Amniotic epithelial cell (primary cell): ENCODE data around the gene ACTG1.

Experiments
- DNase-seq: peaks from one replicate; pipeline ENCODE4 v3.0.0-alpha.2; 2010; ENCODE audit warnings: low read depth

ACTG1 gene

DNA sequence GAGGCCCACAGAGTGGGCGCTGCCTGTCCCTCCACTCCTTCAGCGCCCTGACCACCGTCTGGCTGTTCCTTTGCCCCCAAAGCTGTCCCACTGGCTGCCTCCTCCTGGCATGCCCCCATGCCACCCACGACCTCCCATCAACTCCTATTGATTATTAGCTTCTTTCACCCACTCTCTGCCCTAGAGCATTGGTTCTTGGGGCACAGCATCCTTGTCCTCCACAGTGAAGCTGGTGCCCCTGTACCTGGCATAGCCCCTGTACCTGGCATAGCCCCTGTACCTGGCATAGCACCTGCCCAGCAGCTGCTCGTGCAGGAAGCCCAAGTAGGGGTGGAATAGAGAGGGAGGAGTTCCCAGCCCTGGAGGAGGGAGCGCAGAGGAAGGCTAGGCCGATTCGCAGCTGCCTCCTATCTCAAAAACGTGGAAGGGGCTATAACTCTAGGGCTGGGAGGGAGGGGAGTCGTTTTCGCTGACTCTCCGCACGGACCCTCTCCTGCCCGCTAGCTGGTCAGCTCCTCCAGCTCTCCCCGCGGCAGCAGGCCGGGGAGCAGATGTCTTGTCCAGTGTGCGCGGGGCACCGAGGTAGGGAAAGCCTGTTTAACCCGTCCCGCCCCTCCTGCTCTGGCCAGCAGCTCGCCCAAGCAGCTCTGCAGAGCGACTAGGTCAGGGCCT is 5.7 kb upstream of the ACTG1 start:
- DNase-seq = no peak

DNA sequence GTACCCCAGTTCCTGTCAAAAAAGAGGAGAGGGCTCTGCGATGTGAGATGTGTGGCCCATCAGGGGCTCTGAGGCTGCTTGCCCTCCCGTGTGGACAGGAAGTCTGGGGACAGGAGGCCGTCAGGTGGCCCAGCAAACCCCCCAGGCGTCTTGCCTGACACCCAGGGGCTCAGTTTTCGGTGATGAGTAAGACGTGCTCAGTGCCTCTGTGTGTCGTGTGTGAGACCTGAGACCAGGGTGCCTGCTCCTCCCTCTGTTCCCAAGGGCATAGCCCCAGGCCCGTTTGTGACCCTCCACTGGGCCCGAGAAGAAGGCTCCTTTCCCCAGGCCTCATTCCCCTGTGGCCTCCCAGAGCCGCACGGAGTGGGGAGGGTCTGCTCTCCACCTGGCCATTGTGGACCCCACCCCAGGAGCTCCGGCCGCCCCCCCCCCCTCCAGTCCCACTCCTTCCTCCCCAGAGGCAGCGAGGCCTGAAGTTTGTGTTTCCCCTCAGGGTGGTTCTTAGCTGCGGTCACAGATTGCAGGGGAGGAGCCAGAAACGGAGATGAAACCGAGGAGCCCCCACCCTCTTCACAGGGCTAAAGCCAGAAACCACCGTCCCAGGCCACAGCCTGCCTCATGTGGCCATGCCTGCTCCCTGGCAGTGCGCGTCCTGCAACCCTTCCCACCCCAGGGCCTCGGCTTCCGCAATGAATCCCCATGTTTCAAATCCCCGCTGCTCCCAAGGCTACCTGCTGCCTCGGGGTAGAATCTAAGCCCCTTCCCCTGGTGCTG is 4.9 kb upstream of the ACTG1 start:
- no peak for DNase-seq

DNA sequence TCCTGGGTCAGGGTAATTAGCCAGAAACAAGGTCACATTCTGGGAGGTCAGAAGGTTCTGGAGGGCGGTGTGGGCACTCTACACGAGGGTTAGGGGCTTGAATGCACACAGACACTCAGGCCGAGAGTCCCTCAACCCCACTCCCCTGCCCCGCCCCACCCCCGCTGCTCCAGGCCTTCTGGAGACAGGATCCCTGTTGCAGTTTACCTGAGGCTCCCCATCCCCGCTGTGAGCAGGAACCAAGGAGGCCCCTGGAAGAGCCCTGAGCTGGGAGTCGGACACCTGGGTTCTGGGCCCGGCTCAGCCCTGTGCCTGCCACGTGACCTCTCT is 4.4 kb upstream of the ACTG1 start:
- DNase-seq = no peak

DNA sequence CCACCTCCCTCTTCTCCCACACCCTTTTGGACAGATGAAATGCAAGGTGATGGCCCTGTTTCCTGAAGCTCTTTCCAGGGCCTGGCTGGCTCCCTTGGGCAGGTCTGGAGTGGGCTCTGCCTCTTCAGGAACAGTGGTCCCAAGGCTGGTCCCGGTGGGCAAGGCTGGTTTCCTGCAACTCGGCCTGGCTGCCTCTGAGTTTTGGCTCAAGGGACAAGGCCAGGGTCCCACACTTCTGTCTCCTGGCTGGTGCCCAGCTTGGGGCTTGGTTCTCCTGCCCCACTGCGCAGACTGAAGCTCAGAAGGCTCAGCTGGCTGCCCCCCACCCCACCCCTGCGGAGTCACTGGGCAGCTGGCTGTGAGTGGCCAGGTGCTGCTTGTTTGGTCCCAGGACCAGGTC is 3.8 kb upstream of the ACTG1 start:
- DNase-seq = no peak

DNA sequence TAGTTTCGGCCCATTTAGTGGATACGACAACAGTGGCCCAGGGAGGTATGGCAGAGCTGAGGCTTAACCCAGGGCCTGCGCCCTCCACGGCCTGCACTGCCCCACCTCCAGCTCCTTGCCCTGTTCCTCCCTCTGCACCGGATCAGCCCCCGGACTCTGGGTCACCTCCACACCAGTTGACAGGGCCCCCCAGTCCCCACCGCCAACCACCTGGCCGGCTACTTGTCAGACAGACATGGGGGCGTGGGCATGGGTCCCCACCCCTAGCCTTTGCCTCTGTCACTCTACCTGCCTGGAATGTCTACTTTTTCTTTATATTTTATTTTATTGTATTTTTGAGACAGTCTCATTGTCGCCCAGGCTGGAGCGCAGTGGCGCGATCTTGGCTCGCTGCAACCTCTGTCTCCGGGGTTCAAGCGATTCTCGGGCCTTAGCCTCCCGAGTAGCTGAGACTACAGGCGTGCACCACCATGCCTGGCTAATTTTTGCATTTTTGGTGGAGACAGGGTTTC is 3.0 kb upstream of the ACTG1 start:
- no peak for DNase-seq

DNA sequence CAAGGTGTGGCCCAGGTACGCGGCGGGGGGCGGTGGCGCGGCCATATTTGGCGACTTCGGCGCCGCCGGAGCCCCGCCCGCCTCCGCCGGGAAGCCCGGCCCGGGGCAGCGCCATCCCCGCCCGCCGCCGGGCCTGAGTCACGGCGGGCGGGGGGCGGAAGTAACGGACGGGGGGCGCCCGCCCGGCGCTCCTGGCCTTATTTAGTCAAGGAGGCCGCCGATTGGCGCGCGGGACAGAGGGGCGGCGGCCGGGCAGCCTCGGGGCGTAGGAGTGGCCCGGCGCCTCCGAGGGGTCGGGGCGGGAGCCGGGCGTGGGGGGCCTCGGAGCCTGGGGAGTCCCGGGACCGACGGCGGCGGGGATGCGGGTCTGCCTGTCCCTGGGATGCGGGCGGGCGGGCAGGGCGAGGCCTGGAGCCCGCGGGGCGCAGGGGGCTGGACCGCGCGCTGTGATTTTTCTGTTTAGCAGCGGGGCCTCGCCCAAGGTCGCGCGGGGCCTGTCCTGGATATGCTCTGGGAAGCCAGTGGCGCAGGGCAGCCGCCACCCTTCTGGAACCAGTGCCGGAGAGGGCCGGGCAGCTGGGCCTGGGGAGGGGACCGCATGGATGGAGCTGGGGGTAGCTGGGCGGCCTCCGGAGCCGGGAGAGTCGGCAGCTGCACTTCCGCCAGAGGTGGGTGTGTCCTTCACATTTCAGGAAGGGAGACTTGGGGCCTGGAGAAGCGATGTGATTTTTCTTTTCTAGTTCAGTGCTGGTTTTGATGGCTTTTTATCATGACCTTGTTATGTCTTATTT is 2.3 kb upstream of the ACTG1 start:
- peak; percentile 77 for DNase-seq

DNA sequence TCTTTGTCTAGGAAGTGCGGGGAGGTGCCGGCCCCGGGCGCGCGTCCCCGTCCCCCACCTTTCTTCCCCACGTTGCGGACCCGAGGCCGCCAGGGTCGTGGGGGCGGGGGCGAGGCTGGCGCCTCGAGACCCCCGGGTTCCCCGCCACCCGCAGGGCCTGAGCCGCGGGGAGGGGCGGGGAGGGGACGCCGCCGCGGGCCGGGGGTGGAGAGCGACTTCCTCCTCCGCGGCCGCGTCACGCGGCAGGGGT is 1.8 kb upstream of the ACTG1 start:
- no peak for DNase-seq

DNA sequence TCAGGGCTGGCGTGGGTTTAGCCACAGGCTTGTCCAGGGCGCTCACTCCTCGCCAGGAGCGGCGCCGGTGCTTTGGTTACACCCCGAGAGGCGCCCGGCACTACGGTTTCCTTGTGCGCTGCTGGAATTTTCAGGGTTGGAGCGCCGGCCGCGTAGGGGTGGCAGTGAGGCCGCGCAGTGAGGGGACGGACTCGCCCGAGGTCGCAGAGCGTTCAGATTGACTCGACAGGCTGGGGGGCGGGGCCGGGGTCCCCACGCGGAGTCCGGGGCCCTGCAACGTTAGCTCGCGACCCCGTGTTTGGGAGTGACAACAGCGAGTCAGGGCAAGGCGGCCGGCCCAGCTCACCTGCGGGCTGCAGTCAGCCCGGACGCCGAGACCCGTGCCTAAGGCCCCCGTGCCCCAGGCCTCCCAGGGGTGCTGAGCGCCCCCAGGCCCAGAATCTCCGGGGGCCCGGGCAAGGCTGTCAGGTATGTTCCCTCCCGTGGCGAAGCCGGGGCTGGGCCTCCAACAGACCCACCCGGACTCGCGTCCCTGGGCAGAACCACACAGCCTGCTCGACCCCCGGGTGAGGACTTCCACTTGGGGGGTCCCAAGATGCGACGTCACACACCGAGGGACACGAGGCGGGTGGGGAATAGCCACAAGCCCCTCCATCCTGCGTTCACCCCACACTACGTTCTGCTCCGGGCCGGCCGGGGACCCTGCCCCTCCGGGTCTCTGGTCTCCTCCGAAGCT is 1.3 kb upstream of the ACTG1 start:
- peak; percentile 71 for DNase-seq

DNA sequence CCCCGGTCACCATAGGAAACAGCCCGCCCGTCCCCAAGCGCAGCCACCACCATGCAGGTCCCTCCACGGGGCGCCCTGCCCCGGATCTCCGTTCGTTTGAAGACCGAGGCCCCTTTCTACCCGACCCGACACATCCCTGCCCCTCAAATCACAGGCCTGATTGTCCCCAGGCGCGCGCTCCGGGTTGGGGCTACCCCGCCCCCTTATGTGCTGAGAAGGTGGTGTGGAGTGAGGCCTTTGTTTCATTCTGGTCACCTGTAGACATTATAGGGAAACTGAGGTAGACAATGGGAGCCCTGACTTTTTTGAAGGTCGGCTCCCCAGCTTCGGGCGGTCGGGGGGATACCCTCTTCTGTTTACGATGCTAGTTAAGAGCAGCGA is 763 bp upstream of the ACTG1 start:
- no peak for DNase-seq

DNA sequence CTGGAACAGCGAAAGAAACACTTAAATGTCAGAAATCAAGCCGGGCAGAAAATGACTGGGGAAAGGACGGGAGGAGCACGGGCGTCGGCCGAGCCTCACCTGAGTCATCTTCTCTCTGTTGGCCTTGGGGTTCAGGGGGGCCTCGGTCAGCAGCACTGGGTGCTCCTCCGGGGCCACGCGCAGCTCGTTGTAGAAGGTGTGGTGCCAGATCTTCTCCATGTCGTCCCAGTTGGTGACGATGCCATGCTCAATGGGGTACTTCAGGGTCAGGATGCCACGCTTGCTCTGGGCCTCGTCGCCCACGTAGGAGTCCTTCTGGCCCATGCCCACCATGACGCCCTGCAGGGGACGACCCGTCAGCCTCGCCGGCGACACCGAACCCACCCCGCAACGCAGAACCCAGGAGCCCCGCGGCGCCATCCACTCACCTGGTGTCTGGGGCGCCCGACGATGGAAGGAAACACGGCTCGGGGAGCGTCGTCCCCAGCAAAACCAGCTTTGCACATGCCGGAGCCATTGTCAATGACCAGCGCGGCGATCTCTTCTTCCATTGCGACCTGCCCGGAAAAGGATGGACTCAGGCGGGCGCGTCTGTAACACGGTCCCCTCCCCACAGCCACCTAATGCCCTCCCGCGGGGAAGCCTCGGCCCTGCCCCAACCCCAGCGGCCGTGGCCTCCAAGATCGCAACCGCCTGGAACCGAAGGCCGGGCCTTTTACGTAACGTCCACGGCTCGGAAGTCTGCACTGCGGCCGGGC is 616 bp downstream of the ACTG1 start:
- no peak for DNase-seq

DNA sequence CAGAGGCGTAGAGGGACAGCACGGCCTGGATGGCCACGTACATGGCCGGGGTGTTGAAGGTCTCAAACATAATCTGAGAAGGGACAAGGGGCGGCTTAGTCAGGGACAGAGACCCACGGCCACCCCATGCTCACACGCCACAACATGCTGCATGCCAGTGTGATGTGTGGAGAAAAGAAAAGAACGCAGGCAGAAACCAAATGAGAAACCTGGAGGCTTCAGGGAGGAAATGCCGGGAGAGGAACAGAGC is 1.1 kb downstream of the ACTG1 start:
- no peak for DNase-seq

DNA sequence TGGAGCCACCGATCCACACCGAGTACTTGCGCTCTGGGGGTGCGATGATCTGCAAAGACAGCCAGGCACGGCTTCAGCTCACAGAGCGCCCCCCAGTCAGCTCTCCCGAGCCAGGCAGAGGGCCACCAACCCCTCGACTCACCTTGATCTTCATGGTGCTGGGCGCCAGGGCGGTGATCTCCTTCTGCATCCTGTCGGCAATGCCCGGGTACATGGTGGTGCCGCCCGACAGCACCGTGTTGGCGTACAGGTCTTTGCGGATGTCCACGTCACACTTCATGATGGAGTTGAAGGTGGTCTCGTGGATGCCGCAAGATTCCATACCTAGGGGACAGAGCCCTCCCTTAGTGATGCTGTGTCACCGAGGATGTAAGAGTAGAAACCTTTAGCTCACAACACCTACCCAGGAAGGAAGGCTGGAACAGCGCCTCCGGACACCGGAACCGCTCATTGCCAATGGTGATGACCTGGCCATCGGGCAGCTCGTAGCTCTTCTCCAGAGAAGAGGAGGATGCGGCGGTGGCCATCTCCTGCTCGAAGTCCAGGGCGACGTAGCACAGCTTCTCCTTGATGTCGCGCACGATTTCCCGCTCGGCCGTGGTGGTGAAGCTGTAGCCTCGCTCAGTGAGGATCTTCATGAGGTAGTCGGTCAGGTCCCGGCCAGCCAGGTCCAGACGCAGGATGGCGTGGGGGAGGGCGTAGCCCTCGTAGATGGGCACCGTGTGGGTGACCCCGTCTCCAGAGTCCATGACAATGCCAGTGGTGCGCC is 1.6 kb downstream of the ACTG1 start:
- peak; percentile 19 for DNase-seq

DNA sequence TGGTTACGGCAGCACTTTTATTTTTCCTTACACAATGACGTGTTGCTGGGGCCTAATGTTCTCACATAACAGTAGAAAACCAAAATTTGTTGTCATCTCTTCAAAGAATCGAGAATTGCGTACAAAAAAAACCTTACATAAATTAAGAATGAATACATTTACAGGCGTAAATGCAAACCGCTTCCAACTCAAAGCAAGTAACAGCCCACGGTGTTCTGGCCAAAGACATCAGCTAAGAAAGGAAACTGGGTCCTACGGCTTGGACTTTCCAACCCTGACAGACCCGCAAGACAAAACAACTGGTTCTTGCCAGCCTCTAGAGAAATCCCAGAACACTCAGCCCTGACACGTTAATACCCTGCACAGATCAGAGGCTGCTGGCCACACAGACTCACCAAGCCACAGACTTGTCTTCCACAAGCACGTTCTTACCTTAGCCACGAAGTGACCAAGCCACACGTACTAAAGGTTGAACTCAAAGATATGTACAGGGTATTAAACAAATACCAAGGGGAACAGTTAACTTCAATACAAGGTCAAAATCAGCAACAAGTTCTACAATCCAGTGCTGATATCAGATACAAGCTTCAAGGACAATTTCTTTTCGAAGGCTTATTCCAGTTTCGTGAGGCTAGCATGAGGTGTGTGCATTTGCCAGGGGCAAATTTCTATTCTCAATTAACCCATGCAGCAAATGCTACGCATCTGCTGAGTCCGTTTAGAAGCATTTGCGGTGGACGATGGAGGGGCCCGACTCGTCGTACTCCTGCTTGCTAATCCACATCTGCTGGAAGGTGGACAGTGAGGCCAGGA is 2.4 kb downstream of the ACTG1 start:
- DNase-seq = peak; percentile 78

DNA sequence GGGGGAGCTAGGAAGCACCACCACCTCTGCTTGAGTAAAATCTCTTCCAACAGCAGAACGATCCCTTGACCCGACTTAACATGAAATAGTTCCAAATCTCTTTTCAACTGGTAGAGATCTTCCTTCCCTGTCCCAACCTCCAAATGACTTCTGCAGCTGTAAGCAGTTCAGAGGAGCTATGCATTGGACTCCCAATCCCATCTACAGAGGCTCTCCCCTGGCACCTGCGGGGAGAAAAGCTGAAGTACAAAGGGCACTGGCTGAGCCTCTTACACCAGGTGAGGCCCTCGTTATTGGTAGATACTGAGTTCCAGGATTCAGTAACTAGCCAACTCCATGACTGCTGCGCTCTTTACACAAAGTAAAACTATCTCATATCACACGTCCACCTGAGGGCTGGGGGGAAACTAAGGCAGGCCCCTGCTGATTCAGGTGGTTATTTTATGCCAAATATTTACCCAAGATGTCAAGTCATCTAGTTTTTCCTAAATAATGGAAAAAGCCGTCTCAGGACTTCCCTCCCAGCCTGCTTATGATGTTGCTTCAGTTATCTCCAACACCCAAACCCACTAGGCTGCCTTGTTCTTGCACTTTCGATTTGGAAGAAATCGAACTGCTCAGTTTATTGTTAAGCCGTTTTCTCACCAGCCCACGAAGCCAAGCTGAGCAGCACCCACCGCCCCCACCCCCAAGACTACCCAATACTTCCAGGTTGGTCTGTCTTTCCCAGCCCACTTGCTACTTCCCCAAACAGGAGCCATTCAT is 3.2 kb downstream of the ACTG1 start:
- DNase-seq = peak; percentile 17

DNA sequence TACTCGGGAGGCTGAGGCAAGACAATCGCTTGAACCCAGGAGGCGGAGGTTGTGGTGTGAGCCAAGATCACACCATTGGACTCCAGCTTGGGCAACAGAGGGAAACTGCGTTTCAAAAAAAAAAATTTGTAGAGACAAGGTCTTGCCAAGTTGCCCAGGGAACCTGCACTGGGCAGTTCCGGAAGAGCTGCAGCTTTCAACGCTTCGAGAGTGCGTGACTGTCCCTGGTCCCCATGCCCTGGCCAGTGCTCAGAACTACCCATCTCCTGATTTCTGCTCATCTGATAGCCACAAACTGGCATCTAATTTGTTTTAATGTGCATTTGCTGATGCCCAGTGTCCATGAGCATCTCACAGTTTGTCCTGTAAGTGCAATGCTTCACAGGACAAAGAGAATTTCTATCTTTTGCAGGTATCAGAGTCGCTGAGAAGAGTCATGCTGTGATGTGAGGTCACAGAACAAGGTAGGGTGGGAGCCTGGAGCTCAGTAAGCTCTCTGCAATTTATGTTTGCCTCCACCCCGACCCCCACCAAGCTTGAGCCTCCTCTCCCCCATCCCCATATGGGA is 3.9 kb downstream of the ACTG1 start:
- DNase-seq = peak; percentile 40

DNA sequence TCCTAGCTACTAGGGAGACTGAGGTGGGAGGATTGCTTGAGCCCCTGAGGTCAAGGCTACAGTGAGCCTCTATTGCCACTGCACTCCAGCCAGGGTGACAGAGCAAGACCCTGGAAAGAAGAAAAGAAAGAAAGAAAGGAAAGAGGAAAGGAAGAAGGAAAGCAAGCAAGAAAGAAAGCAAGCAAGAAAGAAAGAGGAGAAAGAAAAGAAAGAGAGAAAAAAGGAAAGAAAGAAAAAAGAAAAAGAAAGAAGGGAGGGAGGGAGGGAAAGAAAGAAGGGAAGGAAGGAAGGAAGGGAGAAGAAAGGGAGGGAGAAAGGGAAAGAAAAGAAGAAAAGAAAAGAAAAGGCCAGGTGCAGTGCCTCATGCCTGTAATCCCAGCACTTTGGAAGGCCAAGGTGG is 9.0 kb downstream of the ACTG1 start:
- DNase-seq = no peak

DNA sequence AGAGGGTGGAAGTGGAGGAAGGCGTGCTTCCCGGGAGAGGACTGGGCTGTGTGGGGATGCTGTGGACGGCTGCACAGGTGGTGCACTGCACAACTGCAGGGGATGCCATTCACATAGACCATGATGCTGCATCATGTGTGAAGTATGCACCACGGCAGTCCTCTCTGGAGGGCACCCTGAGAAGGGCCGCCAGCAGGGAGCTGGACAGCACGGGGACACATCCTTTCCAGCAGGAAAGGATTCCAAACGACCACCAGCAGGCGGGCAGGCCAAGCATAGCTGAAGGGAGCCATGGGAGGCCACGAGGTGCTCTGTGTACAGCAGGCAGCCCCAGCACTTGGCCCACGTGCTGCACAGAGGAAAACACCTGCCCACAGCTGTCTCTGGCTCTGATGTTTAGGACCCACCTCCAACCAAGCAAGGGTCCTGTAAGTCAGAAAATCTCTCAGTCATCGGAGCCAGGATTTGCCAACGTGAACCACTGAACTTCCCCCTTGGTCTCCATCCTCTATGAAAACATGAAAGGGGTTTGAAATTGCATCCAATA is 10.1 kb downstream of the ACTG1 start:
- DNase-seq = no peak

DNA sequence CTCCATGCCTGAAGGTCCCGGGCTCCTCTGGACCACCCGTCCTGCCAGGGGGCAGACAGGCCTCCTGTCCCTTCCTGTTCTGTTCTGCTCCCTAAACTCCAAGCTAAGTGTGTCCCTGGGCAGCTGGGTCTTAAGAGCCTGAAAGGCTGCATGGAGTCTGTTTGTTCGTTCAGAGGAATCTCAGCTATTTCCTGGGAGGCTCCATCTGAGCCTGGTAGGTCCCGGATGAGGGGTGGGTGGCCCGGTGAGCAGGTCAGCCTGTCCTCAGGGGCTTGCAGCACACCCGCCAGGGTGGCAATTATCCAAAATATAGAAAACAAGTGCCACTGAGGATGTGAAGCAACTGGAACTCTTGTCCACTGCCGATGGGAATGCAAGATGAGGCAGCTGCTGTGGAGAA is 12.6 kb downstream of the ACTG1 start:
- DNase-seq = peak; percentile 36

DNA sequence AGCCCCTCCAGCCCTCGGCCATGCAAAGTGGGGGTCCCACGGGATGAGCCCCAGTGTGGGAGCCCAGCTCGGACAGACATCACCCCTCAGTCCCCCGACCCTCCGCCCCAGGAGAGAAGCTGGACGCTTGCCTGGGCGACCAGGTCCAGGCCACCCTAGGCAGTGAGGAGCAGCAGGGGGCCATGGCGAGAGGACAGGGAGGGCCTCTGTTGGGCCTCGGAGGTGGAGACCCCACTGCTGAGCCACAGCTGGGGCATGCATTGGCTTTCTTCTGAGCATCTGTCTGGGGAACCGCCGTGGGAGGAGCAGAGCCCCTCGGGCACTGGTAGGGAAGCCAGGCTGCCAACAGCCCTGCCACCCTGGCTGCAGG is 13.0 kb downstream of the ACTG1 start:
- no peak for DNase-seq
